H9 (cell line): Measurements from ENCODE around the gene MEGF10. TPM values are rescaled to one million over a fixed set of nuclear protein-coding genes. Genes with fewer than 3 reads are reported as not detected.
A peak's percentile ranks its signal among the peaks of the same experiment; 100 is the strongest.

Experiments used
- DNase-seq: peaks from one replicate; pipeline ENCODE4 v3.0.0-alpha.2; 2017
- H2AFZ ChIP-seq: one replicate; pipeline ENCODE4 v1.6.1; 2013; ENCODE audit warnings: mild to moderate bottlenecking, low read length, control low read depth, moderate library complexity
- H2AK5ac ChIP-seq: 2 replicates; pipeline ENCODE4 v1.6.1; 2013; ENCODE audit warnings: low read length, control low read depth, mixed read lengths; ENCODE audit not compliant: insufficient read length
- H2BK120ac ChIP-seq: one replicate; pipeline ENCODE4 v1.6.1; 2013; ENCODE audit warnings: low read depth, mild to moderate bottlenecking, low read length, control low read depth, inconsistent platforms; ENCODE audit not compliant: poor library complexity, severe bottlenecking
- H2BK12ac ChIP-seq: 2 replicates; pipeline ENCODE4 v1.6.1; 2013; ENCODE audit warnings: low read length, control low read depth, mixed read lengths, low read depth; ENCODE audit not compliant: insufficient read length
- H2BK15ac ChIP-seq: 2 replicates; pipeline ENCODE4 v1.6.1; 2013; ENCODE audit warnings: low read depth, low read length, control low read depth
- H2BK20ac ChIP-seq: one replicate; pipeline ENCODE4 v1.6.1; 2013; ENCODE audit warnings: low read depth, mild to moderate bottlenecking, low read length, control low read depth, inconsistent platforms; ENCODE audit not compliant: poor library complexity, severe bottlenecking
- H2BK5ac ChIP-seq: 2 replicates; pipeline ENCODE4 v1.6.1; 2013; ENCODE audit warnings: low read length, control low read depth, mixed read lengths; ENCODE audit not compliant: insufficient read length
- H3K14ac ChIP-seq: 2 replicates; pipeline ENCODE4 v1.6.1; 2013; ENCODE audit warnings: low read length, control low read depth; ENCODE audit not compliant: insufficient read depth
- H3K18ac ChIP-seq: 2 replicates; pipeline ENCODE4 v1.6.1; 2013; ENCODE audit warnings: low read depth, mild to moderate bottlenecking, mixed read lengths, low read length, control low read depth; ENCODE audit not compliant: insufficient read length
- H3K23ac ChIP-seq: 2 replicates; pipeline ENCODE4 v1.6.1; 2013; ENCODE audit warnings: low read length, control low read depth, mixed read lengths, low read depth; ENCODE audit not compliant: insufficient read length
- H3K23me2 ChIP-seq: 2 replicates; pipeline ENCODE4 v1.6.1; 2013; ENCODE audit warnings: low read depth, mild to moderate bottlenecking, mixed read lengths, low read length, control low read depth; ENCODE audit not compliant: insufficient read length, poor library complexity, severe bottlenecking
- H3K27ac ChIP-seq: 2 replicates; pipeline ENCODE4 v1.5.1; 2013; ENCODE audit warnings: low read length, control low read depth, mixed read lengths, low read depth; ENCODE audit not compliant: insufficient read length
- H3K27me3 ChIP-seq: 2 replicates; pipeline ENCODE4 v1.6.1; 2013; ENCODE audit warnings: low read length, control low read depth, inconsistent platforms; ENCODE audit not compliant: insufficient read depth
- H3K4ac ChIP-seq: 2 replicates; pipeline ENCODE4 v1.6.1; 2013; ENCODE audit warnings: low read depth, mild to moderate bottlenecking, control low read depth, inconsistent platforms, low read length, moderate library complexity
- H3K4me1 ChIP-seq: 2 replicates; pipeline ENCODE4 v1.6.1; 2013; ENCODE audit warnings: low read length, control low read depth, inconsistent platforms; ENCODE audit not compliant: insufficient read depth
- H3K4me2 ChIP-seq: 2 replicates; pipeline ENCODE4 v1.6.1; 2013; ENCODE audit warnings: low read length, control low read depth, mixed read lengths; ENCODE audit not compliant: insufficient read length, insufficient read depth
- H3K56ac ChIP-seq: 2 replicates; pipeline ENCODE4 v1.6.1; 2013; ENCODE audit warnings: low read depth, mild to moderate bottlenecking, mixed read lengths, low read length, control low read depth; ENCODE audit not compliant: insufficient read length
- H3K79me1 ChIP-seq: 2 replicates; pipeline ENCODE4 v1.6.1; 2013; ENCODE audit warnings: low read depth, mild to moderate bottlenecking, moderate library complexity, low read length, control low read depth, inconsistent platforms; ENCODE audit not compliant: insufficient read depth, poor library complexity, severe bottlenecking
- H3K79me2 ChIP-seq: 2 replicates; pipeline ENCODE4 v1.6.1; 2013; ENCODE audit warnings: low read length, control low read depth, inconsistent platforms; ENCODE audit not compliant: insufficient read depth
- H3K9ac ChIP-seq: 2 replicates; pipeline ENCODE4 v1.6.1; 2013; ENCODE audit warnings: low read length, control low read depth, mixed read lengths; ENCODE audit not compliant: insufficient read length; ENCODE audit errors: extremely low read depth
- H3K9me3 ChIP-seq: one replicate; pipeline ENCODE4 v1.6.1; 2013; ENCODE audit warnings: low read depth, low read length, inconsistent platforms; ENCODE audit not compliant: control insufficient read depth
- H3T11ph ChIP-seq: one replicate; pipeline ENCODE4 v1.6.1; 2013; ENCODE audit warnings: mild to moderate bottlenecking, low read length, control low read depth, inconsistent platforms
- H4K20me1 ChIP-seq: one replicate; pipeline ENCODE4 v1.6.1; 2013; ENCODE audit not compliant: control insufficient read depth, insufficient read length, insufficient read depth
- H4K5ac ChIP-seq: 2 replicates; pipeline ENCODE4 v1.6.1; 2013; ENCODE audit warnings: low read depth, mild to moderate bottlenecking, mixed read lengths, low read length, control low read depth; ENCODE audit not compliant: insufficient read length
- H4K8ac ChIP-seq: replicated peaks from 2 replicates; pipeline ENCODE4 v1.6.1; 2013; ENCODE audit warnings: low read length, control low read depth, mixed read lengths, low read depth; ENCODE audit not compliant: insufficient read length
- H4K91ac ChIP-seq: 2 replicates; pipeline ENCODE4 v1.6.1; 2013; ENCODE audit warnings: low read depth, mild to moderate bottlenecking, moderate library complexity, mixed read lengths, low read length, control low read depth; ENCODE audit not compliant: insufficient read length
- H3K27ac Mint-ChIP-seq, 3 experiments: 2 replicates in 2 of 3; 3 replicates in 1 of 3; pipeline ENCODE4 v1.8.0; 2020 to 2021; ENCODE audit warnings: mixed read lengths in 3 of 3, mild to moderate bottlenecking in 1 of 3, moderate library complexity in 1 of 3
- H3K27me3 Mint-ChIP-seq: 2 replicates; pipeline ENCODE4 v1.8.0; 2021; ENCODE audit warnings: low read depth, mild to moderate bottlenecking, moderate library complexity, mixed read lengths
- H3K36me3 Mint-ChIP-seq, 3 experiments: 2 replicates in 2 of 3; 3 replicates in 1 of 3; pipeline ENCODE4 v1.8.0; 2020 to 2021; ENCODE audit warnings: low read depth in 3 of 3, mixed read lengths in 3 of 3; ENCODE audit not compliant: insufficient read depth in 1 of 3
- H3K4me1 Mint-ChIP-seq, 2 experiments: 2 replicates each; pipeline ENCODE4 v1.8.0; 2020; ENCODE audit warnings: mixed read lengths in 2 of 2
- H3K4me3 Mint-ChIP-seq, 2 experiments: 2 replicates in 1 of 2; 3 replicates in 1 of 2; pipeline ENCODE4 v1.8.0; 2020 to 2021; ENCODE audit warnings: mild to moderate bottlenecking in 2 of 2, mixed read lengths in 2 of 2, moderate library complexity in 1 of 2
- H3K9me3 Mint-ChIP-seq, 2 experiments: 2 replicates in 1 of 2; 3 replicates in 1 of 2; pipeline ENCODE4 v1.8.0; 2020; ENCODE audit warnings: mild to moderate bottlenecking in 2 of 2, mixed read lengths in 2 of 2, moderate library complexity in 1 of 2
- CTCF ChIP-seq: fragments of 200-600 bp; sonication (generic); conservative IDR thresholded peaks from 3 replicates; pipeline ENCODE4 v1.8.0; 2021; ENCODE audit warnings: antibody characterized with exemption, mild to moderate bottlenecking
- WGBS: extraction: QIAGEN DNeasy Blood & Tissue Kit; methylation state at CpG from one replicate; pipeline ENCODE4 v1.1.7; 2013; ENCODE audit warnings: missing lambda C conversion rate, low lambda C conversion rate, mixed read lengths; ENCODE audit not compliant: insufficient read length; ENCODE audit errors: extremely low coverage; 5-methylcytosine and 5-hydroxymethylcytosine counted together
- total RNA-seq: library from RNA; stranded (reverse); gene quantifications from 2 replicates; pipeline ENCODE4 v1.2.1, GENCODE V29; 2021

MEGF10 gene
- total RNA-seq, 1 experiment from 2014 or later, result 36.5 TPM

- H4K5ac ChIP-seq, result no peak overlapping the region
- peaks cover 54 to 62% of the 10 kb centered on the region in 2 experiments for H3K4me1 Mint-ChIP-seq
- H2BK12ac ChIP-seq, result no peak overlapping the region
- no peaks in the 10 kb centered on the region for H3K23me2 ChIP-seq
- no peak overlapping the region for H3K18ac ChIP-seq
- no CpG with 5 or more reads among the region's 3 CpGs for WGBS
- no peak overlapping the region for H3K56ac ChIP-seq
- peaks cover 6 to 26% (median 18%) of the 10 kb centered on the region in 3 experiments; a peak in 6 of 7 replicates for H3K36me3 Mint-ChIP-seq
- H3K9me3 Mint-ChIP-seq, result peaks cover 7 to 9% of the 10 kb centered on the region in 2 experiments; a peak in 4 of 5 replicates
- H3K4me1 ChIP-seq, result peaks cover 9% of the 10 kb centered on the region
- no peak overlapping the region for H3K4me2 ChIP-seq
- H2AFZ ChIP-seq, result no peak overlapping the region
- no peaks in the 10 kb centered on the region for H3K79me1 ChIP-seq
- no peak overlapping the region for H3K4me3 Mint-ChIP-seq
- no peak overlapping the region for H2BK120ac ChIP-seq
- H3T11ph ChIP-seq, result no peak overlapping the region
- no peaks in the 10 kb centered on the region for H3K27me3 ChIP-seq
- H4K8ac ChIP-seq, result no peak overlapping the region
- no peaks in the 10 kb centered on the region for H4K20me1 ChIP-seq
- no peak overlapping the region for H3K27ac ChIP-seq
- H3K27me3 Mint-ChIP-seq, result no peaks in the 10 kb centered on the region
- H4K91ac ChIP-seq, result no peak overlapping the region
- TF ChIP-seq CTCF, result no peak
- H3K9ac ChIP-seq, result no peak overlapping the region
- no peak overlapping the region for H3K14ac ChIP-seq
- H2BK15ac ChIP-seq, result no peak overlapping the region
- H3K4ac ChIP-seq, result no peak overlapping the region
- no peak overlapping the region for H3K23ac ChIP-seq
- no peak overlapping the region for H2BK20ac ChIP-seq
- H2BK5ac ChIP-seq, result no peak overlapping the region
- peak overlapping the region in 2 of 3 experiments; percentile 11 to 46; a peak in 1 of 7 replicates for H3K27ac Mint-ChIP-seq
- no peaks in the 10 kb centered on the region for H3K79me2 ChIP-seq
- DNase-seq, result no peak
- no peak overlapping the region for H2AK5ac ChIP-seq
- no peaks in the 10 kb centered on the region for H3K9me3 ChIP-seq
Measured at GRCh38 chr5:127306036-127306435, 15.4 kb downstream of the MEGF10 start.
